HG02759 (cell line): Measurements from ENCODE around the gene ANKRD63.
A peak's percentile ranks its signal among the peaks of the same experiment; 100 is the strongest.

Experiments used
- ATAC-seq: cut with Tn5 transposase; IDR thresholded peaks from one replicate; pipeline ENCODE4 v1.9.1; 2021; ENCODE audit warnings: mild to moderate bottlenecking, moderate library complexity; ENCODE audit not compliant: unreplicated experiment

Gene ANKRD63

GRCh38 chr15:40295877-40296560 lies 13.2 kb upstream of the ANKRD63 start:
- no peak for ATAC-seq

DNA sequence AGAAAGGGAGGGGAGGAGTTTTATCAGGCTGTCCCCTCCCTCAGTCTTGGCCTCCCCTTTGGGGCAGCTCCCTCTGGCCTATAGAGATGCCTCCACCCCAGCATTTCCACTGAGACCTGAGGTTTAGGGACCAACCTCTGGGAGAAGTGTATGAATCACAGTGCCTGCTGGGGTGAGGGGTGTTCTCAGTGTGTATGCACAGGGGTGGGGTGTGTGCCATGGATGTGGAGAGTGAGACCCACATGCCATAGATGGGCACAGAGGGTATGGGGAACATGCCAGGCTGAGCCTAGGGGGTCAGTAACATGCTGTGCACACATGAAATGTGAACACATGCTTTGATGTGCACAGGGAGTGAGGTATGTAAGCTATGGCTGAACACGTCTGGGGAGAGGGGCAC lies 12.4 kb upstream of the ANKRD63 start:
- ATAC-seq, result no peak

- no peak for ATAC-seq
Observed at GRCh38 chr15:40293905-40294895, 11.3 kb upstream of the ANKRD63 start.

DNA sequence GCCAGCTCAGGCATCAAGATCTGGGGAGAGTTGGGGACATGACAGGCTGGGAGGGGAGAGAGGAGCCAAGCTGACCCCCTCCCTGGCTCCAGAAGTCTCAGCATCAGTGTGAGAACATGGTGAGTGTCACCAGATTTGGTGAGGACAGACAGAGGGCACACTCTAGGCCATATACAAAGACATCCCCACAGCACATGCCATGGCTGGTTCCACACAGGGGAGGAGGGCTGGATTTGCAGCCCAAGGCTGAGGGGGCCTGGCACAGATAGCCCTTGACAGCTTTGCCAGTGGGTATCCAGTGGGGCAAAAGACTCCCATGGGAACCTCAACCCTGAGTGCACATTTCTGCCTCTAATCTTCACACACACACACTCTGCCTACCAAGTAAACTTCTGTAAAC lies 10.1 kb upstream of the ANKRD63 start:
- ATAC-seq, result no peak

DNA sequence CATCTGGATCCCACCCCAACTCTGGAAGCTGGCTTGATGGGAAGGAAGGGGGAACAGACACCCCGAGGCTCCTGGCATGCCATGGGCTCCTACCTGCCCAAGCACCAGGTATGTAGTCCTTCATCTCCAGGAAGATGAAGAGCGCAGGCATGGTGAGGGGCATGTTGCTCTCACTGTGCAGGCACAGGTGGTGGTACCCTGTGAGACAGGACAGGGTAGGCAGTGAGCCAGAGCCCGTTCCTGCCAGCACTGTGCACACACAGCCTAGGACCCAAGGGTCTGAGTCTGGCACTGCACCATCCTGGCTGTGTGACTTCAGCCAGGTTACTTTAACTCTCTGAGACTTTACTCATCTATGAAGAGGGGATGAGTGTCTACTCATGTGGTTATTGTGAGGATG lies 9.4 kb upstream of the ANKRD63 start:
- ATAC-seq, result no peak

DNA sequence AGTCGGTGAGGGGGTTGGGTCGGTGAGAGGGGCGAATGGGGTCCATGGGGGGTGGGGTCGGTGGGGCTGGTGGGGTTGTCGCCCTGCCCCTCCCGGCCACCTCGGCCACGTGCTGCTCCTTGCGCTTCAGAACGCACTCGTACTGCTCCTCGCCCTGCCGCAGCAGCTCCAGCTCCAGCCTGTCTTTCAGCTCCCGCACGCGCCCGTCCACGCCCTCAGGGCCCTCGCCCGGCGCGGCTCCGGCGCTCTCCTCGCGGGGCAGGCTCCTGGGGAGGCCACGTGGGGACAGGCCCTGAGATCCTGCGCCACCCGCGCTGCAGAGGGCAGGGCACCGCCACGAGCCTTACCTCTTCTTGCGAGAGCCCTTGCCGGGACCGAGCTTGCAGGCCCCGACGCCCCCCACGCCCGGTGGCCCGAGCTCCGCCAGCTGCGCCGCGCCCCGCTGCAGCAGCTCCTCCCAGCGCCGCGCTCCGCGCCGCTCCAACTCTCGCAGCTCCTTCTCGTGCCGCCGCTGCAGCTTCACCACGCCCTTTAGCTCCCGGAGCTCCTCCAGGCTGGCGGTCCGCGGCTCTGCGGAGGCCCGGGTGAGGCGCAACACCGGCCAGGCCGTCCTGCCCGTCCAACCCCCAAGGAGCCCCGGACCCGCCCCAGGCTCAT lies 8.2 kb upstream of the ANKRD63 start:
- no peak for ATAC-seq

DNA sequence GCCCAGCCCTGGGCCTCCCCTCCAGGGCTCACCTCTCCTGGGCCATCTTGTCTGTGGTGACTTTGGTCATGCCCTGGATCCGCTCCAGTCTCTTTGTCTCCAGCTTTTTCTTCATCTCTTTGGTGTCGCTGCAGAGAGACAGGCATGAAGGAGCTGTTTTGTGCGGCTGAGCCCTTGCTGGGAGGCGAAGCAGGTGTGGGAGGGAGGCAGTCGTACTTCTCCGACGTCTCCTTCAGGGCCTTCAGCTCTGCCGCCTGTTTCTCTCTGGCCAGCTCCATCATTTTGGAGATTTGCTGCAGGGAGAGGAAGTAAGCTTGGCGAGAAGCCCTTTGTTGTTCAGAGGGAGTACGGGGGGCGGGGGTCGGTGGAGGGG lies 7.7 kb upstream of the ANKRD63 start:
- ATAC-seq, result no peak

GRCh38 chr15:40289140-40289775 lies 6.4 kb upstream of the ANKRD63 start:
- no peak for ATAC-seq

DNA sequence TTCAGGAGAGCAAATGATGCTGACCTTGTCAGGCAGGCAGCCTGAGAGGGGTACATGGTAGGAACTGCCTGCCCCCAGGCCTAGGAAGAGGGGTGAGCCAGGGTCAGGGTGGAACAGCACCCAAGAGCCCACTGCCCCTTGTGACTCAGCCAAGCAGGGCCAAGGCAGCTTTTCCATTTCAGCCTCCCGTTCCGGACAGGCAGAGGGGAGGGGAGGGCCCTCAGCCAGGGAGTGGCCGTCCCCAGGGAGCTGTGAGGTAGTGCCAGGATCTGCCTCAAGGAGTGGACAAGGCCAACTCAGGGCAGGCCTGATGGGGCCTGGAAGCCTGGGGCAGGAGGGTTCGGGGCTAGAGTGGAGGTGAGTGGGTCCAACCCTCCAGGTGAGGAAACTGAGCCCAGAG lies 5.1 kb upstream of the ANKRD63 start:
- ATAC-seq, result no peak

DNA sequence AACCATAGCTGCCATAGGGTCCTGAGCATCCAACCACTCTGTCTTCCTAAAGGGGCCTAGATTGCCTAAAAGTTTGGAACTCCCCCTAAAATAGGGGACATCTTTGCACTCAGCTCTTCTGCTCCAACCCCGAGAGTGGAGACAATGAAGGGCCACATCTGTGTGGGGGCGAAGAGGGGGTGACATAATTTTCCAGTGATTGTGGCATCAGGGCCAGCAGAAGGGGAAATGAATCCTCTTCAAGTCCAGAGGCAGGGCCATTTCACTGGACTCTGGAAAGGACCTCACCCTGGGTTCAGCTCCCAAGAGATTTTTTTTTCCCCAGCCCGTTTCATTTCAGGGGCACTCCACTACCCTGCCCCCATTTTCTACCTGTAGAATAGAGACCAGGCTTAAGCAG lies 4.6 kb upstream of the ANKRD63 start:
- no peak for ATAC-seq

DNA sequence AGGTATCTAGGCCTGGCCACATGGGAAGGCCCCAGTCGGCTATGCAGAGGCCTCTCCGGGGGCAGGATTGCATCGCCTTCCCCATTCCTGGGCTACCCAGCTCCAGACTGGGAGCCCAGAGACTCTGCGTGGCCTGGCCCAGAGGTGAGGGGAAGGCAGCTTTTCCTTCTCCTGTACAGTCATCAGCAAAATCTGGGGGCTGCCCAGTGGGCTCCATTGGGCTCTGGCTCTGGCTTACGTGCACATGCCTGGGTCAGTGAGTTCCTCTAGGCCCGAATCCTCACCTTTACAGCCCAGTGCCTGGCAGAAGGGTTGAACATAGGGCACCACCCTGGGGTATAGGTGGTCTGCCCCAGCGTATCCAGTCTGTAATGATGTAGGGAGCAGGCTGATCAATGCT lies 3.9 kb upstream of the ANKRD63 start:
- no peak for ATAC-seq

- no peak for ATAC-seq
Observed at GRCh38 chr15:40286061-40286532, 3.2 kb upstream of the ANKRD63 start.

DNA sequence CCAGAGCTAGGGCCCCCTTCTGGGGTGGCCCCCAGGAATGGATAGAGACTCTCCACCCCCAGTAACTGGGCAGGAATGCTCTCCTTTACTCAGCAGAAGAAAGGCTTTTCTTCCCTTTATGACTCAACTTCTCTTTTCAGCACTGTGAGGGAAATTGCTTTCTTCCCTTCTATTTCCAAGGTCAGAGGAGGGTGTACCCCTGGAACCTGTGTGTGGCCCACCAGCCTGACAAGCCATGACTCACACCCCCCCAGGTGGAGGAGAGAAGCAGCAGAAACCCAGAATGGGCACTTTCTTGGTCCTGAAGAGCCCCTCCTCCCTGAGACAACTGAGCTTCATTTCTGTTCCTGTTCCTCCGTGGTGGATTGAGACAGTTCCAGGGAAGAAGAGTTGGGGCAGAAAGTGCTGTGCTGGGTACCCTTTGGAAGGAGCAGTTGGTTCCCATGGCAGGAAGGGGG lies 2.7 kb upstream of the ANKRD63 start:
- ATAC-seq, result no peak

DNA sequence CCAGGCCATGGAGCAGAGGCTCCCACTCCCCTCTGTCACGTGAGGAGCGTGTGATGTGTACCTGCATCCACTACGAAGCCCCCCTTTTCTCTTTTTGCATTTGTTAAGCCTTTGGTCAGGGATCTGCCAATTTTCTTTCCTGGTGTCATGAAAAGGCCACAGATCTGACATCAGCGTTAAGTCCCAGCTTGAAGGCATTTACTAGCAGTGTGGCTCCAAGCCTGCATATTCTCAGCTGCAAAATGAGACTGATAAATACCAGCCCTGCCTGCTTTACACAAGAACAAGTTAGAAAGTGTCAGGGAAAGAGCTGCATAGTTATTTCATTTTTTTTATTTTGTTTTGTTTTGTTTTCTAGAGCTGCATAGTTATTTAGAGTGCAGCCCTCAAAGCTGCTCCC lies 2.3 kb upstream of the ANKRD63 start:
- ATAC-seq, result no peak

GRCh38 chr15:40283615-40284300 lies 894 bp upstream of the ANKRD63 start:
- ATAC-seq, result no peak

GRCh38 chr15:40282147-40282868 lies 556 bp downstream of the ANKRD63 start:
- ATAC-seq, result peak; percentile 49

GRCh38 chr15:40281801-40282146 lies 1.1 kb downstream of the ANKRD63 start:
- ATAC-seq, result no peak

DNA sequence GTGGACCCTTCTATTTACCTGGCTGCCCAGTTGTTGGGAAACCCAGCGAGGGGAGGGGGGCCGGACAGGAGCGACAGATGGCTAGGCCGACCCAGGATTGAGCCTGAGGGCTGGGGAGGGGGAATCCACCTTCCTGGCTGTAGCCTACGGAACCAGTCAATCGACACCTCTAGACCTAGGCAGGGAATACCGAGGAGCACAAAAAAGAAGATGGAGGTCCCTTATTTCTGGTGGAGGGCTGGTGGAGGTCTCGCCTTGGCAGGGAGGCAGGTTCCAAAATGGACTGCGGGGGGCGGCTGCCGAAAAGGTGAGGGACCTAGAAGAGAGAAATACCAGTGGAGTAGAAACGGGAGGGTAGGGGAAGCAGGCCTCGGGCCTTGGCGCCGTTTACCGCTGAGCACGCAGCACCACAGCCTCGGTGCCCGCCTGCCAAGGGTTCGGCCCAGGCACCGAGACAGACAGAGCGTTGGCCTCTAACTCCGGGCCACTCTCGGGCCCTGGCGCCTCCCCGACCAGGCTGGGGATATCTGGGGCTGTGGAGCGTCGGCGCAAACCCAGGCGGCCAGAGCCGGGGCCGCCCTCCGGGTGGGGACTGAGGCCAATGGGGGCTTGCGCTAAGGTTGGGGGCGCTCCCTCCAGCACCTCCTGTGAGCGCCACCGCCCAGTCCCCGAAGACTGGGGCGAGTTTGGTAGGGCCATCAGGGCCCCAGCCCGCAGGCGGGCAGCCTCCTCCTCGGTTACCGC lies 1.6 kb downstream of the ANKRD63 start:
- no peak for ATAC-seq
